ENCODE results near the gene AAK1.

- TF ChIP-seq EP300 (conservative IDR thresholded peaks at IDR 0.05; ENCODE audit: poor library complexity, severe bottlenecking) (no peak), TAF1 (IDR thresholded peaks at IDR 0.05; ENCODE audit: low read depth) (no peak), CTCF (IDR thresholded peaks at IDR 0.05; ENCODE audit: poor library complexity, severe bottlenecking) (no peak), EZH2 (IDR thresholded peaks at IDR 0.05; ENCODE audit: borderline replicate concordance, insufficient read depth, low read length, poor library complexity, severe bottlenecking) (no peak), POLR2AphosphoS5 (IDR thresholded peaks at IDR 0.05) (no peak), SMC3 (conservative IDR thresholded peaks at IDR 0.05; ENCODE audit: poor library complexity) (no peak)
Observed at GRCh38 chr2:69450735-69451416, 192.7 kb downstream of the AAK1 start.

Data from neural cell (in vitro differentiated cells).